Tibial artery (tissue), 4 donors: ENCODE measurements around the gene EPHA1.

Experiments used
- DNase-seq, 2 donors: peaks; one replicate each; pipeline ENCODE4 v3.0.0-alpha.2; 2019
- H3K27ac ChIP-seq, 2 donors: fragments of 200-600 bp; sonication (generic) in 1 of 2; 1 replicate in 1 of 2; 2 replicates in 1 of 2; pipeline ENCODE4 v1.5.1; 2018 to 2019; ENCODE audit warnings: mild to moderate bottlenecking in 1 of 2
- H3K27me3 ChIP-seq, 2 donors: fragments of 200-600 bp; sonication (generic) in 1 of 2; one replicate each; pipeline versions ENCODE4 v1.5.1 to v1.6.0; 2016 to 2019
- H3K36me3 ChIP-seq, 3 donors: fragments of 200-600 bp; sonication (generic) in 2 of 3; one replicate each; pipeline ENCODE4 v1.5.1; 2016 to 2019; ENCODE audit warnings: mild to moderate bottlenecking in 2 of 3
- H3K4me1 ChIP-seq, 4 donors: fragments of 200-600 bp; sonication (generic) in 2 of 4; 1 replicate in 3 of 4; 2 replicates in 1 of 4; pipeline ENCODE4 v1.5.1; 2016 to 2019
- H3K4me3 ChIP-seq, 2 donors: fragments of 200-600 bp; sonication (generic) in 1 of 2; 1 replicate in 1 of 2; 2 replicates in 1 of 2; pipeline ENCODE4 v1.5.1; 2018 to 2019; ENCODE audit warnings: mild to moderate bottlenecking in 2 of 2
- H3K9me3 ChIP-seq, 3 donors: fragments of 200-600 bp; sonication (generic) in 1 of 3; one replicate each; pipeline ENCODE4 v1.5.1; 2016 to 2019
- intact Hi-C: fragments of 100-400 bp; cut with DNase I; formaldehyde crosslinking; loops from one replicate; pipeline ENCODE4 v1.15.0; 2023; ENCODE audit warnings: low total_unique reads
- TF ChIP-seq, protein P1 (sequence below), 2 experiments: fragments of 200-600 bp in 1 of 2; fragments of 450-650 bp in 1 of 2; IDR thresholded peaks; one replicate each; pipeline ENCODE4 v1.5.1; 2017 to 2019; ENCODE audit warnings: antibody characterized with exemption in 2 of 2, mild to moderate bottlenecking in 1 of 2, moderate library complexity in 1 of 2

EPHA1 gene

DNA sequence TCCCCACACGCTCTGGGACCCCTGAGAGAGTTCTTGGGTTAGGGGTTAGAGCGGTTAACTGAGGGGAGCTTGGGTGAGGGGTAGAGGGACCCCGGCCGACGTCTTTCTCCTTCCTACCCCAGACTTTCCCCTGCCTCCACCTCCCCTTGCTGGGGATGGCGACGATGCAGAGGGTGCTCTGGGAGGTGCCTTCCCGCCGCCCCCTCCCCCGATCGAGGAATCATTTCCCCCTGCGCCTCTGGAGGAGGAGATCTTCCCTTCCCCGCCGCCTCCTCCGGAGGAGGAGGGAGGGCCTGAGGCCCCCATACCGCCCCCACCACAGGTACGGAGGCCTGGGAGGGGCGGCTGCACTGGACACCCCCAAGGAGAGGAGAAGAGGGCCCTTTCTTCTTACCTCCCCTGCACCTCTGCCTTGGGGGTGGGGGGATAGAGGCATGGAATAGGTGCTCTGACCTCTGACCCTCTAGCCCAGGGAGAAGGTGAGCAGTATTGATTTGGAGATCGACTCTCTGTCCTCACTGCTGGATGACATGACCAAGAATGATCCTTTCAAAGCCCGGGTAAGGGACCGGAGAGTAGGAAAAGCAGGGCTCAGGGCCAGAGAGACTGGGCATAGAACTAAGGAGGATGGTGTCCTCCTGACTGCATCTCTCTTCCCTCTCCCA lies 26.4 kb downstream of the EPHA1 start:
- Histone ChIP-seq H3K9me3 (no peaks in the 10 kb centered on the region), H3K4me3 (peak overlapping the region; percentile 69 to 98), H3K27ac (peak overlapping the region; percentile 96 to 100), H3K27me3 (no peaks in the 10 kb centered on the region), H3K36me3 (peaks cover 0 to 15% (median 2%) of the 10 kb centered on the region in 3 donors), H3K4me1 (peaks cover 0 to 71% (median 62%) of the 10 kb centered on the region in 4 donors)
- TF ChIP-seq, protein P1, sequence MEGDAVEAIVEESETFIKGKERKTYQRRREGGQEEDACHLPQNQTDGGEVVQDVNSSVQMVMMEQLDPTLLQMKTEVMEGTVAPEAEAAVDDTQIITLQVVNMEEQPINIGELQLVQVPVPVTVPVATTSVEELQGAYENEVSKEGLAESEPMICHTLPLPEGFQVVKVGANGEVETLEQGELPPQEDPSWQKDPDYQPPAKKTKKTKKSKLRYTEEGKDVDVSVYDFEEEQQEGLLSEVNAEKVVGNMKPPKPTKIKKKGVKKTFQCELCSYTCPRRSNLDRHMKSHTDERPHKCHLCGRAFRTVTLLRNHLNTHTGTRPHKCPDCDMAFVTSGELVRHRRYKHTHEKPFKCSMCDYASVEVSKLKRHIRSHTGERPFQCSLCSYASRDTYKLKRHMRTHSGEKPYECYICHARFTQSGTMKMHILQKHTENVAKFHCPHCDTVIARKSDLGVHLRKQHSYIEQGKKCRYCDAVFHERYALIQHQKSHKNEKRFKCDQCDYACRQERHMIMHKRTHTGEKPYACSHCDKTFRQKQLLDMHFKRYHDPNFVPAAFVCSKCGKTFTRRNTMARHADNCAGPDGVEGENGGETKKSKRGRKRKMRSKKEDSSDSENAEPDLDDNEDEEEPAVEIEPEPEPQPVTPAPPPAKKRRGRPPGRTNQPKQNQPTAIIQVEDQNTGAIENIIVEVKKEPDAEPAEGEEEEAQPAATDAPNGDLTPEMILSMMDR (IDR thresholded peaks at IDR 0.05) = no peak
- intact Hi-C loops = loop anchor here (5.0 kb wide), 1 partner anchor 35 kb away; no protein-coding TSS in a partner anchor
- DNase-seq = peak in 1 of 2 donors; percentile 67

DNA sequence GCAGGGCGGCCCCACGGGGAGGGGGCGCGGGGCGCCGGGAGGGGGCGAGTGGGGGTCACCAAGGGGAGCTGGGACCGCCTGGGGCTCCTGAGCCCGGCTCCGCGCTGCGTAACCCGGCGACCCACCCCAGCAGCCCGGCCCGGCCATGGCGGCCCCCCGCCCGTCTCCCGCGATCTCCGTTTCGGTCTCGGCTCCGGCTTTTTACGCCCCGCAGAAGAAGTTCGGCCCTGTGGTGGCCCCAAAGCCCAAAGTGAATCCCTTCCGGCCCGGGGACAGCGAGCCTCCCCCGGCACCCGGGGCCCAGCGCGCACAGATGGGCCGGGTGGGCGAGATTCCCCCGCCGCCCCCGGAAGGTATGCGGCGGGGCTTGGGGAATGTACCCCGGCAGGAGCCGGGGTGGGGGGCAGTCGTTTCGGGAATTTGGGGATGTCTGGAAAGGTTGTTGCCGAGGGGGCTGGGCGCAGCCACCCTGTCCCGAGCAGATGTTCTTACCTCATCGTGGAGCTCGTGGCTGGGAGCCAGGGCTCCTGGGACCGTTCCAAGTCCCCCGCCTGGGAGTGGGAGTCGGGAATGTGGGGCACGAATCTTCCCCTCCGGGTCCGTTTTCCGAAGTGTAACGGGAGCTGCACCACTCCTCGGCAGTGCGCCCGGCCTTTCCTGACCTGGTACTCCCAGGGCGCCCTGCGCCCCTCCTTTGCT lies 27.1 kb downstream of the EPHA1 start:
- H3K4me1 ChIP-seq = peaks cover 0 to 64% (median 55%) of the 10 kb centered on the region in 4 donors
- TF ChIP-seq, protein P1 (IDR thresholded peaks at IDR 0.05) = no peak
- DNase-seq = peak; percentile 76 to 89
- peak overlapping the region; percentile 96 to 100 for H3K27ac ChIP-seq
- H3K36me3 ChIP-seq = peaks cover 0 to 12% (median 0%) of the 10 kb centered on the region in 3 donors
- peak overlapping the region; percentile 69 to 98 for H3K4me3 ChIP-seq
- intact Hi-C loops = loop anchor here (5.0 kb wide), 1 partner anchor 36 kb away; no protein-coding TSS in a partner anchor
- H3K9me3 ChIP-seq = no peaks in the 10 kb centered on the region
- no peaks in the 10 kb centered on the region for H3K27me3 ChIP-seq

DNA sequence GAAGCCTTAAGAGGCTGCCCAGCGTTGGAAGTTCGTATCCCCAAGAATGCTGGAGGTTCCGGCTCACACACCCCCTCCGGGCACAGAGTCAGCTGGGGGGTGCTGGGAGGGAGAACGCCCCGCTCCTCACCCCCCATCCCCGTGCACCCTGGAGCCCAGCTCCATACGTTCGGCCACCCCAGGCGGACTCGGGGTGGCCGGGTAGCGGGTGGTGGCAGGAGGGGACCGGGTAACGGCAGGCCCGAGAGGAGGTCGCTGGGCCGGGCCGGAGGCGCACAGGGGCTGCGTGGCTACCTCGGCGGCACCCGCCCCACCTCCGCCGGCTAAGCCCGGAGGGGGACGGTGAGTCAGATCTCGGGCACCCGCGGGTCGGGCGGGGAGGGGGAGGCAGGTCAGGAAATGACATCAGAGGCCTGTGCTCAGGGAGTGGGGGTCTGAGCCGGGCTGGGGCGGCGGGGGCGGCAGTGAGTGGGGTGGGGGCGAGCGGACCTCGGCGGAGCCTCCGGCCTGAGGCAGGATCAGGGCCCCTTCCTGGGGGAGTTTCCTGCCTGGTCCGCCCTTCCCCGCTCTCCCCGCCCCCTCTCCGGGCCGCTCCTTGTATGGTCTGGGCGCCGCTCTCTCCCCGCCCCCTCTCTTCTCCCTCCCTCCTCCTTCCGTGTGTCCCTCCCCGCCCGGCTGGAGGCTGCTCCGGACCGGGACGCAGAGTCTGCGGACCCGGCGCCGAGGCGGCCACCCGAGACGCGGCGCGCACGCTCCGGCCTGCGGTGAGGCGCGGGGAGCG lies 27.8 kb downstream of the EPHA1 start, which contains the start of gene ZYX:
TSS of gene ZYX (plus strand) at position 700 of the 781 bp plus-strand sequence. CDS start 227 bp downstream, outside the sequence.
- DNase-seq = peak; percentile 97 to 98
- H3K27me3 ChIP-seq = no peaks in the 10 kb centered on the region
- H3K9me3 ChIP-seq = no peaks in the 10 kb centered on the region
- intact Hi-C loops = loop anchor here (5.0 kb wide), 1 partner anchor 36 kb away; no protein-coding TSS in a partner anchor
- H3K4me1 ChIP-seq = peaks cover 0 to 56% (median 48%) of the 10 kb centered on the region in 4 donors
- peak within 1 kb of the TSS; percentile 96 to 100 for H3K27ac ChIP-seq
- TF ChIP-seq, protein P1 (IDR thresholded peaks at IDR 0.05) = no peak
- H3K4me3 ChIP-seq = peak within 1 kb of the TSS; percentile 69 to 98
- H3K36me3 ChIP-seq = peaks cover 0 to 12% (median 0%) of the 10 kb centered on the region in 3 donors

DNA sequence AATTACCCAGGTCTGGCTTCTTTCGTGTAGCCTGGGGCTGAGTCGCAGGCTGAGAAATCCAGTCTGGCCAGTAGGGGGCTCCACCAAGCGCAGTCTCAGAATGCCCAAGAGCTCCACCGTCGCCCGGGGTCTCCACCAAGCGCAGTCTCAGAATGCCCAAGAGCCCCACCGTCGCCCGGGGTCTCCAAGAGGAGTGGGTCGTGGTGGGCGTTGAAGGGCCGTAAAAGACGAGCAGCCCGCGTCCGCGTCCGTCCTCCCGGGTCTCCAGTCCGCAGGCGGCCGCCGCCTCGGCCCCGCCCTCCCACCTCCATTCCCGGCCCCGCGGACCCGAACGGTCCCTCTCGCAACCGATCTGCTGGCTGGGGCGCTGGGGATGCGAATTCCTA lies 28.4 kb downstream of the EPHA1 start:
- Histone ChIP-seq H3K27me3 (no peaks in the 10 kb centered on the region), H3K36me3 (peaks cover 0 to 12% (median 0%) of the 10 kb centered on the region in 3 donors), H3K9me3 (no peaks in the 10 kb centered on the region), H3K27ac (peak overlapping the region; percentile 96 to 100), H3K4me1 (peaks cover 0 to 51% (median 42%) of the 10 kb centered on the region in 4 donors), H3K4me3 (peak overlapping the region; percentile 69 to 98)
- peak; percentile 86 to 94 for DNase-seq
- TF ChIP-seq, protein P1 (IDR thresholded peaks at IDR 0.05) = peak; percentile 83 to 87
- intact Hi-C loops = loop anchor here (5.0 kb wide), 1 partner anchor 37 kb away; no protein-coding TSS in a partner anchor
